Amniotic stem cell (primary cell): ENCODE results near the gene SRRM1.
"Not testable (repeated sequence)": the region's sequence is repeated elsewhere in the genome, so short reads cannot be mapped to it uniquely, and the experiment has no call there.

Experiments
- DNase-seq: peaks from one replicate; lab custom pipeline; 2025; lab: John Stamatoyannopoulos, UW

The SRRM1 gene

GRCh38 chr1:24643363-24644099 lies 429 bp downstream of the SRRM1 start:
- no peak for DNase-seq

- no peak for DNase-seq
Measured at GRCh38 chr1:24644100-24644384, 940 bp downstream of the SRRM1 start.

- DNase-seq, result no peak
Measured at GRCh38 chr1:24648919-24649318, 5.8 kb downstream of the SRRM1 start.

DNA sequence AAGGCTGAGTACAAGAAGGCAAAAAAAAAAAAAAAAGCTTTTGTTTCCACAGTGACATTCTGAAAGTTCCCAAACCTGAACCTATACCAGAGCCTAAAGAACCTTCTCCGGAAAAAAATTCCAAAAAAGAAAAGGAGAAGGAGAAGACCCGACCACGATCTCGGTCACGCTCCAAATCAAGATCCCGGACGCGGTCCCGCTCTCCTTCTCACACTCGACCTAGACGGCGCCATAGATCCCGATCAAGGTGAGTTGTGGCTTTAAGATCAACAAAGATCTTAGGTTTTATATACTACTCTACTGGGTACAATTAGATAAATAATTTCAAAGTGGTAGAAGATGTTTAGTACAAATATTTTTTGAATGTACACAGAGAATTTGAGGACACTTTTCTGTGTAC lies 9.3 kb downstream of the SRRM1 start:
- no peak for DNase-seq

- no peak for DNase-seq
Measured at GRCh38 chr1:24654010-24654409, 10.9 kb downstream of the SRRM1 start.

DNA sequence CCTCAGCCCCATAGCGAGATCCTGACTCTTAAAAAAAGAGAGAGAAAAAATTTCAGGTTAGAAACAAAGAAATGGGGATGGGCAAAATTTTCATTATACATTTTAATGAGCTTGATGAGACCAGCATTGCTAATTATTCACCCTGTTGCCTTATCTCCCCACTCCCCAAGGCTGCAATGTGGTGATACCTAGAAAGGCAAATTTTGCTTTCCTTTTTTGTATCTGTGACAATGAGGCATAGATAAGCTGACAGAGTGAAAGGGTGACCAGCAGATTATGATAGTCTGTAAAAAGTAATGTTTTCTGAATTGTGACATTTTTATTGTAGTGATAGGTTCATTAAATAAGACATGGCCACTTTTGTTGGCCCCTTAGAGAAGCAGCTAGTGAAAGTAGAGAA lies 12.9 kb downstream of the SRRM1 start:
- DNase-seq, result no peak

DNA sequence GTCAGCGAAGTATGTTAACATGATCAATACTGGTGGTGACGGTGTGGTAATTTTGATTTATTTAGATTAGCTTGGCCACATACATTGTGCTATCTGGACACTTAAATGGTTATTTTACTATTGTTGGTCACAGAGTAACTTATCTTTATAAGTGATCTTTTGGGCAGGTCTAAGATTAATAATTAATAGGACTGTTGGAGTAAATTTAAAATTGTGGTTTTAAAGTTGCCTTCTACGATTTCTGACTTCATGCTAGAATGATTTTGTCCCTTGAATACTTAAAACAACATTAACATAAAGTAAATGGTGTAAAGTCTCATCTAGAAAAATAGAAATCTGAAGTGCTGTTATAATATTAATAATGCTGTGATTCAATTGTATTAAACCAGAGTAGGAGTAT lies 14.7 kb downstream of the SRRM1 start:
- no peak for DNase-seq

DNA sequence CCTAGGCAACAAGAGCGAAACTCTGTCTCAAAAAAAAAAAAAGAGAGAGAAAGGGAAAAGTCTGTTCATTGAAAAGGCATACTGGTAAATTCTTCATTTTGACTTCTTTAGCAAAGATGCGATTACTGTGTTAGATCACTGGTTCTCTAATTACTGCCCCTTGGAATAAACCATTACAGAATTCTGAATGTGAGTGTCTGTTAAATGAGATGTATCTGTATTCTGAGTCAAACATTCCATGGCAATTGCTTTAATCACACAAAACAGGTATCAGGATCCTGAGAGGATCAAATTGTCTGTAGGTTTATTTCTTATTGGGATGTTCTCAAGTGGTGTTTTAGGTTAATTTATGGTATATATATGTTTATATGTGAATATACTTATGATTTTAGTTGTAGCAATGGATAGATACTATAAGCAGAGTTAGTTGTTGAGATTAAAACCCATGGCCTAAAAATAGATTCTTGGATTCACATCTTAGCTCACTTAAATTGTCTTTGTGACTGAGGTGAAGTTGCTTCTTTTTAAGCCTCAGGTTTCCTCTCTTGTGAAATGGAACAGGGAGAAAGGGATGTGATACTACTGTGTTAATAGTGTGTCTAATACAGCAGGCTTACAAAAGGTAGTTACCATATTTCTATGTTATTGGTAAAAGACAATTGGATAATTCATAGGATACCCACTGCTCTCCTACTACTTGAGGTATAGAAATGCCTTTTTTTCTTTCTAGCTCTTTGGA lies 16.2 kb downstream of the SRRM1 start:
- no peak for DNase-seq

DNA sequence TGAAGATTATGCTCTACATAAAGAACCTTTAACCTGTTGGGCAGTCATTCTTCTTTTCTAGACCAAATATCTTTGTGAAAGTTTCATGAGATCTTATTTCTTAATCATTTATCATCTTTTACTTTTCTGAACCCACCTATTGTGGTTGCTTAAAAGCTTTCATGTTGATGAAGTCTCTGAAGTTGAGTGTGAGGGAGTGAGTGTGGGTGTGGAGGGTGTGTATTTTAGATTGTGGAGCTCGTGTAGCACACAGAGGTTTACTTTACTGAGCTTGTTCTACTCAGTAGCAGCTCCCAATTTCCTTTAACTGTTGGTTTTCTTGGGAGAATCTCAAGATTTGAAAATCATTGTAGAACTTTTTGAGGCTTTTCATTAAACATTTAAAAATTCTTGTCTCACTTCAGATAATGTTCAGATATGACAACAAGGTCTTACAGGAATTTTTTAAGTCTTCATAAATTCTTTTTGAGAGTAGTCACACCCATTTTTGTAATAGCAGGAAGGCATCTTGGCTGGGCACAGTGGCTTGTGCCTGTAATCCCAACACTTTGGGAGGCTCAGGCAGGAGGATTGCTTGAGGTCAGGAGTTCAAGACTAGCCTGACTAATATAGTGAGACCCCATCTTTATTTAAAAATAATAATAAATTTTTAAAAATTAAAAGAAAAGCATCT lies 17.0 kb downstream of the SRRM1 start:
- no peak for DNase-seq

GRCh38 chr1:24664507-24665033 lies 21.5 kb downstream of the SRRM1 start:
- no peak for DNase-seq

GRCh38 chr1:24666794-24667193 lies 23.7 kb downstream of the SRRM1 start:
- no peak for DNase-seq

GRCh38 chr1:24671372-24671771 lies 28.3 kb downstream of the SRRM1 start:
- DNase-seq, result not testable (repeated sequence)

DNA sequence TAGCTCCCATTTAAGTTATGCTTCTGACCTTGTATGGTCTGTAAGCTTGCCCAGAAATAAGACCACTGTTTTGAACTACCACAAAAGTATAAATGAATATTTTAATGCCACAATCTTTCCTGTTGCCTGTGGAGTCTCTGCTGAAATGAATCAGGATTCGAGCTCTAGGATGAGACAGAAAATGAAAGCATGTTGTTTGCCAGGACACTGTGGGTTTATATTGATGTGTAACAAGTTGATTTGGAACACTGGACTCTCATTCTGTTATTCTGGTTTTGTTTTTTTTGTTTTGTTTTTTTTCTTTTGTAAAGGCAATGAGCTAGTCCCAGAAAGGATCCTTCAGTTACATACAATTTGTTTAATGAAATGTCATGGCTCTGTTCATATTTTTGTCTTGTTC lies 29.6 kb downstream of the SRRM1 start:
- not testable (repeated sequence) for DNase-seq

- DNase-seq, result no peak
Measured at GRCh38 chr1:24673341-24673740, 30.2 kb downstream of the SRRM1 start.

GRCh38 chr1:24678421-24678820 lies 35.3 kb downstream of the SRRM1 start:
- DNase-seq, result not testable (repeated sequence)

GRCh38 chr1:24679725-24680124 lies 36.6 kb downstream of the SRRM1 start:
- DNase-seq, result no peak

DNA sequence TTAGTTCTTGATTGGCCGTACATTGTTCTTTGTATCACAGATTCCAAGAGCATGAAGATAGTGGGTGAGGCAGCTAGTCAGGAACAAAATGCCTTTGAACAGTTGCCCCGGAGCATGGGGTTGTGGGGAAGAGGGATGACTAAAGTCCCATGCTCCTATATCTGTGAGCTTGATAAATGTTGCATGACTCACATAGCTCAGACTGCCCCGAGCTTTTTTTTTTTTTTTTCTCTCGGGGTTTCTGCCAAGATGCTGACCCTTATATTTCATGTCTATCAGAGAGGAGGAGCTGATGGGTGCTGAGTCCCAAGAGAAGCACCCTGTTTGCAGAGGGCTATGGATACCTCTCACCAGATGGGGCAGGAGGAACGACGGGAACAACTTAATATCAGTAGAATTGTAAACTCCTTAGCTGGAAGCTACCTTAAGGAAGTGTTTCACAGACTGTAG lies 40.6 kb downstream of the SRRM1 start:
- DNase-seq, result peak; percentile 94

DNA sequence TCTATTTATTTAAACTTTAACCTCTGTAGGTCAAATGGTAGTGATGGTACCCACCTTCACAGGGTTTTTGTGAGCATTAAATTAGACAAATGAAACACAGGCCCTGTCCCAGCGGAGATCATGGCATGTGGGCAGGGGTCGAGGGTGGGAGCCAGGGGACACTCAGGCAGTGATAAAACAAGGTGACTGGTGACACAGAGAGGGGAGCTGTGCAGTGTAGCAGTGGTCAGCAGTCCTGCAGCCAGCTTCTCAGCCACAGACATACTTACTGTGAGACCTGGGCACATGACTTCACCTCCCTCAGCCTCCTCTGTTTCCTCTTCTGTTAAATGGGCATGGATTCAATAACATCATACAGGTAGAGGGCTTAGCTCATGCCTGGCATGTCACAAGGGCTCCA lies 44.9 kb downstream of the SRRM1 start:
- DNase-seq, result no peak

DNA sequence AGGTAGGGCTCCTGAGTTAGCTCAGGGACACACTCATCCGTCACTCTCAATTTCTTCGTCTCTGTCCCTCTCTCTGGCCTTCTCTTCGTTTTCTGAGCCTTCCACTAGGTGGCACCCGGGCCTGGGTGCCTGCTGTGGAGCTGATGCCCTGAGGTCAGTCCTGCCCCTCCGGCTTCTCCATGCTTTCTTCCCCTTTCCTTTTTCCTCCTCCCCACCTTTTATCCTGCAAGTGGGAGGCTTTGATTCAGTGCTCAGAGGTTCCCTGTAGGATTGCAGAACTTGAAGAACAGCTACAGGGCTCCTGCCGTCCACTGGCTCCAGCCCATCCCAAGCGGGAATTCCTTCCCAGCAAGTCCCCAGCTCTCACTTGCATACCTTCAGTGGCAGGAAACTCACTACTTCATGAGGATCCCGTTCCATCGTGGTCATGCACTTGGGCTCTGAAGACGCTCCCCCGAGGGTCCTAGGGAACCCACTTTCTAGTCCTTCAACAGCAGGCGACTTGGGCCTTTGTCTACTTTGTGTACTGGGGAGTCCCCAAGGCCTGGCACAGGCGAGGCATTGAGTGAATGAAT lies 45.6 kb downstream of the SRRM1 start:
- peak; percentile 50 for DNase-seq

DNA sequence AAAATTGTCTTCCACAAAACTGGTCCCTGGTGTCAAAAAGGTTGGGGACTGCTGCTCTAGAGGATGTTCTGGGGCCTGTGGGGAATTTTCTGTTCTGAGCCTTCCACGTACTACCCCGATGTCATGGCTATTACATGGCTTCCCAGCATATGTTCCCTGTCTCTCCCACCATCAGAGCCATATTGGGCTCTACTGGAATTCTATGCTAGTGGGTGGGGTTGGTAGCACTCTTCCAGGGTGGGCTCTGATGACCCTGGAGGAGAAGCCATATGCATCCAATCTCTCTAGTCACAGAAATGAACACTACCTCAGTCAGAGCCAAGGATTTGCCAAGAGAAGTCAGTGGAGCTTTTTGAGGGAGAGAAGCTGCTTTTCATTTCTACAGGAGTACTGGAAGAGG lies 47.9 kb downstream of the SRRM1 start:
- DNase-seq, result no peak

DNA sequence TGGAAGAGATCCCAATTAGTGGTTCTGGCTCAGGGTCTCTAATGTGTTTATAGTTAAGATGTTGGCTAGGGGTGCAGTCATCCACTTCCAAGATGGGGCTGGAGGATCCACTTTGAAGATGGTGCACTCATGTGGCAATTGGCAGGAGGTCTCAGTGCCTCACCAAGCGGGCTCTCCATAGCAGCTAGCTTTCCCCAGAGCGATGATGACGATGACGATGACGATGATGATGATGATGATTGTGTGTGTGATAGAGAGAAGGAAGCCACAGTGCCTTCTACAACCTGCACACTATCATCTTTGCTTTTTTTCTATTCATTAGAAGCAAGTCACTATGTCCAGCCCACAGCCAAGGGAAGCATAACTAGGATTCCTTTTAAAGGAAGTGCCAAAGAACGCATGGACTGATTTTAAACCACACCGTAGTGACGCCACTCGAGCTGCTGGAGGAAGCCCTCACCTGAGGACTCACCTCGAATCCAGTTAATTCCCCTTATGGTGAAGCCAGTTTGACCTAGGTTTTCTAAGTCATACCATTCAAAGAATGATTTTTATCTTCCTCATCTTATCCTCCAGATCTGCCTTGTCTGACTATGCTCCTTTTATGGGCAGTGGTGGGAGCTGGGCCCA lies 49.4 kb downstream of the SRRM1 start:
- no peak for DNase-seq

DNA sequence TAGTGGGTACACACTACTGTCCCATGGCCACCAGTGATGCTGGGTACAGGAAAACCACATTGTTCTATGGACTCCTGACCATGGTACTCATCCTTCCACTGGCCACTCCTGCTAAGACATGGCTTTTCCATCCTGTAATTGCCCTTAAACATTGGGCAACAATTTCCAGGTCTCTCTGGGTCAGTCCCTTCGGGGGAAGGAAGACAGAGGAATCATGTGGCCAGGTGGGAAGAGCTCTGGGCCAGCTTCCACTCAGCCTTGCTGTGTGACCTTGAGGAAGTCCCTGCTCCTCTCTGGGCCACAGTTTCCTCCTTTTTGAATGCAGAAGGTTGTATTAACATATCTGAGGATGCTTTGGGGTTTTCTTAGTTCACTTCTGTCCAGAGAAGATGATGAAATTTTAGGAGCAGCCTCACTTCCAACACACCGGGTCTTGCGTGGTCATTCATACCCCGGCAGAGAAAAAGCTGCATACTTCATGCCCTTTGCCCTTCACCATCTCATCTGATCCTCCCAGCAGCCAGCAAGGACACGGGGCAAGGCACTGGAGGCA lies 50.8 kb downstream of the SRRM1 start:
- no peak for DNase-seq
